Medulla oblongata (tissue), 1 donor: ENCODE data around the gene FILIP1L.

Experiments used
- DNase-seq: peaks from one replicate; pipeline ENCODE4 v3.0.0-alpha.2; 2015; ENCODE audit errors: extremely low spot score

Gene FILIP1L

GRCh38 chr3:99803297-99803696, 311.0 kb downstream of the FILIP1L start:
- DNase-seq, result no peak

- no peak for DNase-seq
Measured at GRCh38 chr3:99799422-99799821, 314.9 kb downstream of the FILIP1L start.

DNA sequence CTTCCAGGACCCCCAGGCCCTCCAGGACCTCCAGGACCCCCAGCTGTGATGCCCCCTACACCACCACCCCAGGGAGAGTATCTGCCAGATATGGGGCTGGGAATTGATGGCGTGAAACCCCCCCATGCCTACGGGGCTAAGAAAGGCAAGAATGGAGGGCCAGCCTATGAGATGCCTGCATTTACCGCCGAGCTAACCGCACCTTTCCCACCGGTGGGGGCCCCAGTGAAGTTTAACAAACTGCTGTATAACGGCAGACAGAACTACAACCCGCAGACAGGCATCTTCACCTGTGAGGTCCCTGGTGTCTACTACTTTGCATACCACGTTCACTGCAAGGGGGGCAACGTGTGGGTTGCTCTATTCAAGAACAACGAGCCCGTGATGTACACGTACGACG, 318.7 kb downstream of the FILIP1L start:
- no peak for DNase-seq

DNA sequence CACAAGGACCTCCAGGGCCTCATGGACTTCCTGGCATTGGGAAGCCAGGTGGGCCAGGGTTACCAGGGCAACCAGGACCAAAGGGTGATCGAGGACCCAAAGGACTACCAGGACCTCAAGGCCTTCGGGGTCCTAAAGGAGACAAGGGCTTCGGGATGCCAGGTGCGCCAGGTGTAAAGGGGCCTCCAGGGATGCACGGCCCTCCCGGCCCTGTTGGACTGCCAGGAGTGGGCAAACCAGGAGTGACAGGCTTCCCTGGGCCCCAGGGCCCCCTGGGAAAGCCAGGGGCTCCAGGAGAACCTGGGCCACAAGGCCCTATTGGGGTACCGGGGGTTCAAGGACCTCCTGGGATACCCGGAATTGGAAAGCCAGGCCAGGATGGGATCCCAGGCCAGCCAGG, 319.8 kb downstream of the FILIP1L start:
- no peak for DNase-seq

DNA sequence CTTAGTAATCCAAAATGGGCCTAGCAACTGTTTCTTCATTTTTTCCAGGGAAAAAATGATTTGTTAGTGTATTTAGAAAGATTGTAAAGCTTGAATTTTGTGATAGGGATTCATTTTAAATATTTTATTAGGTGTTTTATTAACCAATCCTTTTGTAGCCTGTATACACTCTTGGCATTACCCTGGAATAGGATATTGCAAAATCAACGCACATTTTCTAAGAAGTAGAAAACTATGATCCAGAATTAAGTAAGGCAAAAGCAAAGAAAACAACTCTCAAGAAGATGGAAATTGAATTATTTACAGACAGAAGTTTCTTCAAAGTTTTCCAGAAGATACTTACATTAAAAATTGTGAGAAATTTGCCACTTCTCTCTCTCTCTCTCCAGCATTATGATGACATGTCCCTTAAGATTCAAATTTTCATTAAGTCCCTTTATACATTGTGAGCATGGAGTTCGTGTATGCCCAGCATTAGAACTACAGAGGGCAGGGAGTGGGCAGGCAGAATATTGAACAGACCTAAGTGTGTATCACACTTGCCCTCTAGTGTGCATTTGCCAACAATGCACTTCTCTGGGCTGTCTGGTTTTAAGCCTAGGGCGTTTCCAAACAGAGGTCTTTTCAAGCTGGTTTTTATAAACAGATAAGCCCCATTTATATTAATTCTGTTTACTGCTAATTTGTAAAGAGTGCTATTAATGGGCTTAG, 325.1 kb downstream of the FILIP1L start:
- DNase-seq, result peak; percentile 47
